ENCODE measurements around the gene PAXIP1.
"Not testable (repeated sequence)": the region's sequence is repeated elsewhere in the genome, so short reads cannot be mapped to it uniquely, and the experiment has no call there.

The PAXIP1 gene

DNA sequence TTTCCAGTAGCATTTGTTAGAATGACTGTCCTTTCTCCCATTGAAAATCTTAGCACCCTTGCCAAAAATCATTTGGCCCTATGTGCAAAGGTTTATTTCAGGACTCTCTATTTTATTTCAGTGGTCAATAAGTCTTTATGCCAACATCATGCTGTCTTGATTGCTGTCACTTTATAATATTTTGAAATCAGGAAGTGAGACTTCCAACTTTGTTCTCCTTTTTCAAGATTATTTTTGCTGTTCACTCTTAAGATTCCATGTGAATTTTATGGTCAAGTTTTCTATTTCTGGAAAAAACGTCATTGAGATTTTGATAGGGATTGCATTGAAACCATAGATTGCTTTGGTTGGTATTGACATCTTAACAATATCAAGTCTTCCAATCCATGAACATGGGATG is 65.1 kb downstream of the PAXIP1 start:
- DNase-seq (ENCODE audit: low read depth): no peak

DNA sequence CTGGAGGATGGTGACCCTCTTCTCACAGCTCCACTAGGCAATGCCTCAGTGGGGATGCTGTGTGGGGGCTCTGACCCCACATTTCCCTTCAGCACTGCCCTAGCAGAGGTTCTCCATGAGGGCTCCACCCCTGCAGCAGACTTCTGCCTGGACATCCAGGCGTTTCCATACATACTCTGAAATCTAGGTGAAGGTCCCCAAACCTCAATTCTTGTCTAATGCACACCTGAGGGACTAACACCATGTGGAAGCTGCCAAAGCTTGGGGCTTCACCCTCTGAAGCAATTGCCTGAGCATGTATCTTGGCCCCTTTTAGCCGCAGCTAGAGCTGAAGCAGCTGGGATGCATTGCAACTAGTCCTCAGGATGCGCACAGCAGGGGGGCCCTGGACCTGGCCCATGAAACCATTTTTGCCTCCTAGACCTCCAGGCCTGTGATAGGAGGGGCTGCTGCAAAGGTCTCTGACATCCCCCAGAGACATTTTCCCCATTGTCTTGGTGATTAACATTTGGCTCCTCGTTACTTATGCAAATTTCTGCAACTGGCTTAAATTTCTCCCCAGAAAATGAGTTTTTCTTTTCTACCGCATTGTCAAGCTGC is 68.5 kb downstream of the PAXIP1 start:
- DNase-seq (ENCODE audit: low read depth): not testable (repeated sequence)

DNA sequence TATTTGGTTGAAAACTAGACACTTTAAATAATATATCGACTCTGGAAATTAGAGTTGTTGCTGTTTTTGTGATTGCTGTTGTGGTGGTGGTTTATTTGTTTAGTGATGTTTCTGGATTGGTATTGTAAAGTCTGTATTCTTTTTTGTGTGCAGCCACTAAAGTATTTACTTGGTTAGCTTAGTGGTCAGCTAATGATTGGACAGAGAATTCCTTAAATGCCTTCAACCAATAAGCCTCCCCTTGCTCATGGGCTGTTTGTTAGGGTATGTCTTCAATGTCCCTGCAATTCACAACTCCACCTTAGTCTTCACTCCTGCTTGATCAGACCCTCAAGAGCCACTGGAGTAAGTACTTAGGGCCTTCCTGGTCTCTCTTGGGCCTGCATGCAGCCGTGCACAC is 71.0 kb downstream of the PAXIP1 start:
- no peak for DNase-seq (ENCODE audit: low read depth)

DNA sequence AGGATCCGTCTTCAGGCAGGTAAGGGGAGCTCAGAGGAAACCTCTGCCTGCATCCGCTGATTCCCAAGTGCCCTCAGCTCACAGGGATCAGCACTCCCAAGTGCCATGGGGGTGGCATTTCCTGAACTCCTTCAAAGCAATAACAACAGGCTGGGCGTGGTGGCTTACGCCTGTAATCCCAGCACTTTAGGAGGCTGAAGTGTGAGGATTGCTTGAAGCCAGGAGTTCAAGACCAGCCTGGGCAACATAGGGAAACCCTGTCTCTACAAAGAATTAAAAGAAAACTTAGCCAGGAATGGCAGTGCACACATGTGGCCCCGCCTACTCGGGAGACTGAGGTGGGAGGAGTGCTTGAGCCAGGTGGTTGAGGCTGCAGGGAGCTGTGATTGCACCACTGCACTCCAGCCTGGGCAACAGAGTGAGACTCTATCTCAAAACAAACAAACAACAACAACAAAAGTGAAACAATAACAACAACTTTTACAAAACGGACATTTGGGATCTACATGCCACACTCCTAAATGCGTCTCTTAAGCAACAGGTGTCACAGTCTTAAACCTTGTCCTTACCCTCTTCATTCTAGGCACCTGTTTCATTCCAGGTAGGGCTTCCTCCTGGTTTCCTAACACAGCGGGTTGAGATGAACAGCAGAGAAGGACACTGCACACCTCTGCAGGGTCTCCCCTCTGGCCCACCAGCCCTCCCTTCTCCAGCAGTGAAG is 73.8 kb downstream of the PAXIP1 start:
- DNase-seq (ENCODE audit: low read depth): no peak

DNA sequence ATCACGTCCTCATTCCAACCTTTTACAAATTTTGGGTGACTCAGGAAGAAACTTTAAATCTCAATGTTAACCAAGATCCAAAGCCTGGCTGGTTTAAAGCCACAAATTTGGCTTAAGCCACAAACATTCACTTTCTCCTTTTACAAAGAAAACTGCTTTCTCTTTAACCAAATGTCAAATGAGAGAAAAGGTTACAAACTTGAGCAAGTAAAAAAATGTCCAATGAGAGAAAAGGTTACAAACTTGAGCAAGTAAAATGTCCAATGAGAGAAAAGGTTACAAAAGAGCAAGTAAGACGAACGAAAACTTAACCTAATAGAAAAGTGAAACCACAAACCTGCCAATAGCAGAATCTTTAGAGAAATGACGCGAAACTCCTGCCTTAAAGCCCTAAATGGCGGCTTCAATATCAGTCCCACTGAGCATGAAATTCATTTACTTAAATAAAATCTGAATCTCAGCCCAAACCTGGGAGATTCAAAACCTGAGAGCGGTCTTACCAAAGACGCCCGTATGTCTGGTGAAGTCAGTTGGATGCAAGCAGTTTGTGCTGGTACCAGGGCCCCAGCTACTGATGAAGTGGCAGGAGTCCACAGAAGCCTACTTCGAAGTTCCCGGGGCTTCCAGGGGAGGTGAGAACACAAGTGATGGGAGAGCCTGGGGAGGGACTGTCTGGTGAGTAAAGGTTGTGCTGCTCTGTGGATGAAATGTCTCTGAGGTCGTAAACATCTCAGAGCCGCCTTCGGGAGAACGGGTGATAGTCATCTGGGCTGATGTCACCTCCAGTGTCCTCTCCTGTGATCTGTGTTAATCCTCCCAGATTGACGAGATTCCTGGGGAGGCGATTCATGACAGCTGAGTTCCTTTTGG is 74.6 kb downstream of the PAXIP1 start:
- peak; percentile 89 for DNase-seq (ENCODE audit: low read depth)

DNA sequence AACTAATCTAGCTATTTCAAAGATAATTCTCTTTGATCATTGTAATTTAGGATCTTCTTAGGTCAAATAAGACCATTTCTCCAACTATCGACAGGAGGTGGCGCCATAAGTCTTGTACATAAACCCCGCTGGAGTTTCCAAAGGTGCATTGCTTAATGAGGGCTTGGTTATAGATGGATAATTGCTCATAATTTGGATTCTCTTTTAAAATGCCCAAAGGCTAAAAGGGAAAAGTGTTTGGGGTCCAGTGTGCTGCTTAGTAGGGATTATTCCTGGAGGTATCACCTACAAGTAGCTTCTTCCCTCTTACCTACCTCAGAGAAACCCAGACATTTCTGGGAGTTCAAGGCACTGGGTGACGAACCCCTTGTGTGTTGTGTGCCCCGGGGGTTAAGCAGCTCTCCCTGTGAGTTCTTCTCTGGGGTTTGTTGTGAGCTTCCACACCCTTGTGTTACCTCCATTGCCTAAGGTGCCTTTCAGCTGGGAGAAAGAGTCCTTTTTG is 75.2 kb downstream of the PAXIP1 start:
- DNase-seq (ENCODE audit: low read depth): peak; percentile 63

DNA sequence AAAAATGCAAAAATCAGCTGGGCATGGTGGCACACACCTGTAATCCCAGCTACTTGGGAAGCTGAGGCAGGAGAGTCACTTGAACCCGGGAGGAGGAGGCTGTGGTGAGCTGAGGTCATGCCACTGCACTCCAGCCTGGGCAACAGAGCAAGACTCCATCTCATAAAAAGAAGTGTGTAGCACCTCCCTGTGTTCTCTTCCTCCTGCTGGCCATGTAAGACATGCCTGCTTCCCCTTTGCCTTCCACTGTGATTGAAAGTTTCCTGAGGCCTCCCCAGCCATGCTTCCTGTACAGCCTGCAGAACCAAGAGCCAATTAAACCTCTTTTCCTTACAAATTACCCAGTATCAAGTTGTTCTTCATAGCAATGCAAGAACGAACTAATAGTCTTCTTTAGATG is 80.5 kb downstream of the PAXIP1 start:
- DNase-seq (ENCODE audit: low read depth): not testable (repeated sequence)

DNA sequence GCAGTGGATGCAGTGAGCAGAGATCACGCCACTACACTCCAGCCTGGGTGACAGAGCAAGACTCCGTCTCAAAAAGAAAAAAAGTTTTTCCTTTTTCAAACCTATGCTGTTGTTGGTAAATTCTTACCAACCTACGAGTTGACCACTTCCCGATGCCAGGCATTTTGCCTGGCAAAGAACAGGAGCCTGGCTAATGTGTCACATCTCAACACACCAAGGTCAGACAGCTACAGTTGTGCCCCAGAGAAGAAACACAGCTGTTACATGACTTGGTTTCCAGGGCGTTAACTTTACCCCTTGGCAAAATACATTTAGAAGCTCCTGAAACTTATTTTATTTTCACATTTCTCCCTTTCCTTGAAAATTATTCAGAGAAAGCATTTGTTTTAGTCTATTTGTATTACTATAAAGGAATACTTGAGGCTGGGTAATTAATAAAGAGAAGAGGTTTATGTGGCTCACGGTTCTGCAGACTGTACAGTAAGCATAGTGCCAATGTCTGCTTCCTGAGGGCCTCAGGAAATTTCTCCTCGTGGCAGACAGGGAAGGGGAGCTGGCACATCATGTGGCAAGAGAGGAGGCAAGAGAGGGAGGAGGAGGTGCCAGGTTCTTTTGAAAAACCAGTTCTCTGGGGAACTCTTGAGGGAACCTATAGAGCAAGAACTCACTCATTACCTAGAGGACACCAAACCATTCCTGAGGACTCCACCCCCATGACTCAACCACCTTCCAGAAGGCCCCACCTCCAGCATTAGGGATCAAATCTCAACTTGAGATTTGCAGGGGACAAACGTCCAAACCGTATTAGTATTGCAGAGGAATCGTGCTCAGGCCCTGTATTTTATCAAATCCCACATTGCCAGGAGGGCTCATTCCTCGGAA is 83.3 kb downstream of the PAXIP1 start:
- no peak for DNase-seq (ENCODE audit: low read depth)

DNA sequence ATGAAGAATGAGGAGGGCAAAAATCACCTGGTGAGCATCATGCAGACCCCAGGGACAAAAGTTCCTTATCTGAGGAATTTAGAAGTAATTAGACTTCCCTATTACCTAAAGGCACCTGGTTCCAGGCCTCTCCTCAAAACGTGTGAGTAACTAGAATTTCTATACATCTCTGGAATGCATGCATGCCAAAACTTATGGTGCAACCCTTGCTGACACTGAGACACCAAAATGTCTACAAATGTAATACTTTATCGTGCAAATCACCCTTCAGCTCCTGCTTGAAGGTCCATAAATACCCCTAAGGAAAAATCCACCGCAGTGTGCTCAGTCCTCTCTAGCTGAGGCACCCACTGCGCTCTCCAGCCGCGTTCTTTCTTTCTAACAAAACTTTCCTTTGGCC is 84.2 kb downstream of the PAXIP1 start:
- no peak for DNase-seq (ENCODE audit: low read depth)

DNA sequence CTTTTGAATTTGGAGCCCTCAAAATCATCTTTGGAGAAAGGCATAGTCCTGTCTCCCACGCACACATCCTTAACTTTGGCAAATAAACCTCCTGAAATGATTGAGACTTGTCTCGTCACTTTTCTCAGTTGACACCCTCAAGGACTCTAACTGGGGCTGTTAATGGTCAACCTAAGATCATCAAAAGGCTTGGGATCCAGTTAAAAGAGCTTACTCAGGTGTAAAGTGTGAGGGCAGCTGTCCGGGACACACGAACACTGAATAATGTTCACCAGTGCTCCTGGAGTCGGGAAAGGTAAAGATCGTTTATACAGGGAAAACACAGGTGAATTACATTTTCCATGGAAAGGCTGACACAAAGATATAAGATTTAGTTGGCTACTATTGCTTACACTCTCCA is 84.7 kb downstream of the PAXIP1 start:
- no peak for DNase-seq (ENCODE audit: low read depth)

DNA sequence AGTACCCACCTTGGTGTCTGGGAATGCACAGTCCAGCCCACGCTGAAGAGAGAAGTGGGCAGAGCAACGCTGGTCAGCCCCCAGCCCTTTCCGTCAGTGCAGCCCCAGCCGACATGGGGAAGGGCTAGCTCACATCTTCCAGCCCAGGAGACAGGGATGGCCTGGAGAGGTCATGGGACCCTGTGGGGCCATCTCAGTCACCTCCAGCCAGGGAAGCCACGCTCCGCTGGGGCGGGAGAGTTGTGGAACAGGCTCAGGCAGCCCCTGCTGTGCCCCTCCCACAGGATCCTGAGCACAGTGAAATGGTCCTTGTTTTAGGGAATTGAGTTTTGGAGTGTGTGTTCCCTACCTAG is 85.1 kb downstream of the PAXIP1 start:
- DNase-seq (ENCODE audit: low read depth): no peak

DNA sequence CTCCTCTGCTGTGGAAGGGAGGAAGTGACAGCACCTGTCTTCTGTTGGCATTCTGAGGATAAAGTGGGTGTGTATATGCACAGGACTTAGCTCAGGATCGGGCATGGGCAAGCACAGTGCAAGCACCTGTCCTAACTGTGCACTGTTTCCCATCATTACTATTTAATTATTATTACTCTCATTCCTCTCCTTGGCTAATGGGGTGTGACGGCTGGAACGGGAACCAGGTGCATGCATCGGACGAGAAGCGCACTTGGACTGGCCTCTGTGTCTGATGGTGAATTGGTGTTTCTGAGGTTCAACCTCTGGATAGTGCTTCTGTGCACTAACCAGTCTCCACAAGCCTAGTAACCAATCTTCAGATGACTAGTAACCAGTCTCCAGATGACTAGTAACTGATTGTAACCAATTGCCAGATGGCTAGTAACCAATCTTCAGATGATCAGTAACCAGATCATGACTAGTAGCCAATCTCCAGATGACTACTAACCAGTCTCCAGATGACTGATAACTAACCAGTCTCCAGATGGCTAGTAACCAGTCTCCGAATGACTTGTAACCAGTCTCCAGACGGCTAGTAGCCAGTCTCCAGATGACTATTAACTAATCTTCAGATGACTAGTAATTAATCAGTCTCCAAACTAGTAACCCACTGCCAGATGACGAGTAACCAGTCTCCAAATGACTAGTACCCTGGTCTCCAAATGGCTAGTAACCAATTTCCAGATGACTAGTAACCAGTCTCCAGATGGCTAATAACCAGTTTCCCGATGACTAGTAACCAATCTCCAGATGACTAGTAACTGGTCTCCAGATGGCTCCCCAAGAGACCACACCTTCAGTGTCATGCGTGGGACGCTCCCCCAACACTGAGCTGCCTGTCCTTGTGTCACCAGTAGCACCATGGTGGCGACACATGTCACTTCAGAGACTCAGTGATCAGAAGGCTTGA is 85.8 kb downstream of the PAXIP1 start:
- DNase-seq (ENCODE audit: low read depth): no peak

DNA sequence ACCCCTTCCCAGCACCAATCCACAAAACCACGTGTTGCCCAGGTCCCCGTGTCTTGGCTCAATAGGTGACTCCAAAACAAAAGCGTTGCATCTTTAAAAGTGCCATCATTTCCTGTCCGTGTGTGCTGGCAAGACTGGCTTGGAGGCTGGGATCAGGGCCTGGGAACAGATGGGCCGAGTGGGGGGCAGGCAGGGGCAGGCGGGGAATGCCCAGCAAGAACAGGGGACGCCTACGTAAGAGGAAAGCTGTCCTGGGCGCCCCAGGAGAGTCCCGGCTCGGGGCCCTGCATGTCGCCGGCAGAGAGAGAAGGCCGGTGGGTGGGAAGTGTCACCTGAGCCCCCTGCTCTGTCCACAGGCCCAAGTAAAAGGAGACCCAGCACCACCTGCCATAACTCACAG is 86.5 kb downstream of the PAXIP1 start:
- DNase-seq (ENCODE audit: low read depth): no peak

DNA sequence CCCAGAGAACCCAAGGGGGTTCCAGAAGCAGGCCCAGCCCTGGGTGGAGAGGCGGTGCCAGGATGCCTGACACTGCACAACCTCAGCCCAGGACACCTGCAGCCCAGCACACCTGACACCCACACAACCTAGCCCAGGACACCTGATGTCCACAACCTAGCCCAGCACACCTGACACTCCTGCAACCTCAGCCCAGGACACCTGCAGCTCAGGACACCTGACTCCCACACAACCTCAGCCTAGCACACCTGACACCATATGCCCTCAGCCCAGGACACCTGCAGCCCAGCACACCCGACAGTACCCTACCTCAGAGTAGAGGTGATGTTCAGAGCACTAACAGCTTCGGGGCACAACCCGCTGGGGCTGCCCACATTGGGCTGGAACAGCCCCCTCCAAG is 87.3 kb downstream of the PAXIP1 start:
- DNase-seq (ENCODE audit: low read depth): no peak

DNA sequence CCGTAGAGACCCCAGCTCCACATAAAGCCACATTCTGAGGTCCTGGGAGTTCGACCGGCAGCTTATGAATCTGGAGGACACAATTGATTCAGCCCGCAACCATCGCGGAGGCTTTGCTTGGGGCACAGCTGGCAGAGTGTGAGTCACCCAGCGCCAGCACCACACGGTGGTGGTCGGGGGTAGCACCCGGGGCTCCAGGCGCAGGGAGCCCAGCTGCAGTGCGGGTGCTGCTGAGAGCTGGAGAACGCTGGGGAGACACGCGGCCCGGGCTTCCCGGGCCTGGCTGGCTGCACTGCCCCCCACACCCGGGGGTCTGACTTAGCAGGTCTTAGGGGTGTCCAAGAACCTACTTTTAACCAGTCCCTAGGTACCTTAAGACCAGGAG is 87.9 kb downstream of the PAXIP1 start:
- DNase-seq (ENCODE audit: low read depth): no peak

DNA sequence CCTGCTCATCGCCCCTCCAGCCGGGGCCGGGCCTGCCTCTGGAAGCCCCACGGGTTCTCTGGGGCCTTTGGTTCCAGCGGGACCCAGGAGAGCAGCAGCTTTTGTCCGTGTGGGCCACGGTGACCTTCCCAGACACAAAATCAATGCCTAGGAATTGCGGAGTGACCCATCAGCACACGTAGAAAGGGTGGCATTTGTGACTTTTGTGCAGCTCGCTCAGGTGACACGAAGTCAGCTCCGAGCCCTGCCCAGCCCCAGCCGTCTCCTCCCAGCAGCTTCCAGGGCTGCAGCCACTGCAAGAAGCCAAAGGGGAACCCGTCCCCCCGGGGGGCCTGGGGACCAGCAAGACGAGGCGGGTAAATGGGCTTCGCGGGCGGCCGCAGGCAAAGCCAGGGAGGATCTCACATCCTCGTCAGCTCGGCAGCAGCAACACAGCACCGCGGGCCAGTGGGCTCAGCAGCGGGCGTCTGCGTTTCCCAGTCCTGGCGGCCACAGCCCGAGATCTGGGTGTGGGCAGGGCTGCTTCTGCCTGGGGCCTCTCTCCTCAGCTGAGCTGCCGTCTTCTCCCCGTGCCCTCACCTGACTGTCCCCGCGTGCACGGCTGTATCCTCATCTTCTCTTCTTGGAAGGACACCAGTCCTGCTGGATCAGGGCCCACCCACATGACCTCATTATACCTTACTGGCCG is 88.5 kb downstream of the PAXIP1 start:
- DNase-seq (ENCODE audit: low read depth): no peak

DNA sequence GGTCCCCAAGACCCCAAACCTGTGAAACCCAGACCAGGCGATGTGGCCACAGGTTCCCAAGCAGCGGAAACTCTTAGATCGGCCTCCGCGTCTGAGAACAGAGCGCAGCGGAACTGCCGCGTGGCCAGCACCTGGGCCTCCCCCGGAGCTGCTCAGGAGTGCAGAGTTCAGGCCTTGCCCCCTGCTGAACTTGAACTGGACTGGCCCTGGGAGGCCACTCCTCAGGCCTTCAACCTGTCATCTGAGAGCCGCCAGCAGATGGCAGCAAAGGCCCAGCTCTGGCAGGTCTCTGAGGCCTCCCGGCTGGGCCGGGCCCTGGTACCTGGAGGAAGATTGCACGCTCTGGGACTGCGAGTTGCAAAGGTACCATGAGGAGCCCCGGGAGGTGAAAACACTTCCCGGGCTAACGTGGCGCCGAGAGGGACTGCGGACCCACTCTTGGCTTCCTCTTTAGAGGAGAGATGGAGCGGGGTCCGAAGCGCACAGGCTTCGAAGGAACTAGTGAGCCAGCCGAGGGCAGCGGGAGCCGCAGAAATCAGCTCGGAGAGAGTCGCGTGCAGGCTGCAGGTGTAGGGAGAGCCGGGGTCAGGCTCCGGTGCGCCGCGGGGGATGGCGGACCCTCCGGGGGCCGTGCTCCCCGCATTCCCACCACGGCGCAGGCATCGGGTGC is 89.2 kb downstream of the PAXIP1 start:
- peak; percentile 44 for DNase-seq (ENCODE audit: low read depth)

DNA sequence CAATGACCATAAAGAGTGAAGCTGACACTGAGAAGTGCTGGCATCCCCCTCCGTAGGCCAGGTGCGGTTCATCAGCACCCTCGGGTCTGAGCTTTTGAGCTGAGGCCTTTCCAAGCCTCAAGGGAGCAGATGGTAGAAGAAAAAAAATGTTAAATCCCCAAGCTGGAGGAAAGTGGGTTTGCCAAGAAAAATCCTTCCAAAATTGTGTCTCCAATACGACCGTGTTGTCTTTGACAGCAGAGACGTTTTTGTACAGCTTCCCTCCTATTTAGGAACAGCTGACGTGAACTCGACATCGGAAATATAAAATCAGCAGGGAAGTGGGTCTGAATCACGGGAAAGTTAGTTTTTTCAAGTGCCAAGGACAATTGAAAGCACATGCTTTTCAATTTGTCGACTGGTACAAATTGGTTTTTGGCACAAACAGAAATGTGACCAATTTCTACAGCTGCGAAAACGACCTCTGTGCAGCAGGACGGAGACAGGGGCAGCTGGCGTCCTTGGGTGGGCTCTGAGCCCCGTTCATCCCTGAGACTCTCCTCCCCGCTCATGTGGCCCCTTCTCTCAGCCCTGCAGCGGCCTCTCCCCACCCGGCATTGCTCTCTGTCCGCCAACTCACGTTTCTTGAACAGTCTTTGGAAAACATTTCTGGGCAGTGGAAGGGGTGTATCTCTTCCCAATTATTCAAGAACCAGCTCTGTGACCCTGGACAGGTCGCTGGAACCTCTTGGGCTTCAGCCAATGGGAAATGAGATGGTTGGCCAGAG is 89.9 kb downstream of the PAXIP1 start:
- DNase-seq (ENCODE audit: low read depth): no peak

All from GM04504 (cell line).